Measurements from ENCODE around the gene TEX29.

TEX29 gene

GRCh38 chr13:111317571-111318345 is 2.7 kb upstream of the TEX29 start:
- intact Hi-C loops (cut with DNase I): no loop called here
- DNase-seq: peak in 1 of 10 donors; percentile 67

- intact Hi-C loops (cut with DNase I): no loop called here
- DNase-seq: peak in 1 of 10 donors; percentile 90
Observed at GRCh38 chr13:111318386-111318785, 2.1 kb upstream of the TEX29 start.

- intact Hi-C loops (cut with DNase I): no loop called here
- peak in 1 of 10 donors; percentile 28 for DNase-seq
Observed at GRCh38 chr13:111319521-111319920, 921 bp upstream of the TEX29 start.

- DNase-seq: peak in 1 of 10 donors; percentile 82
- intact Hi-C loops (cut with DNase I): no loop called here
Observed at GRCh38 chr13:111322001-111322915, 1.8 kb downstream of the TEX29 start.

GRCh38 chr13:111322916-111323331 is 2.5 kb downstream of the TEX29 start:
- DNase-seq: peak in 1 of 10 donors; percentile 74
- intact Hi-C loops (cut with DNase I): no loop called here

GRCh38 chr13:111323549-111323948 is 3.1 kb downstream of the TEX29 start:
- peak in 1 of 10 donors; percentile 67 for DNase-seq
- intact Hi-C loops (cut with DNase I): no loop called here

GRCh38 chr13:111323950-111324651 is 3.7 kb downstream of the TEX29 start:
- DNase-seq: peak in 2 of 10 donors; percentile 65 to 67
- intact Hi-C loops (cut with DNase I): no loop called here

- peak in 1 of 10 donors; percentile 83 for DNase-seq
- intact Hi-C loops (cut with DNase I): no loop called here
Observed at GRCh38 chr13:111324736-111325135, 4.3 kb downstream of the TEX29 start.

GRCh38 chr13:111325146-111325890 is 4.9 kb downstream of the TEX29 start:
- intact Hi-C loops (cut with DNase I): no loop called here
- DNase-seq: peak in 2 of 10 donors; percentile 81

- intact Hi-C loops (cut with DNase I): no loop called here
- DNase-seq: peak in 2 of 10 donors; percentile 74 to 75
Observed at GRCh38 chr13:111325941-111326620, 5.6 kb downstream of the TEX29 start.

GRCh38 chr13:111326621-111326965 is 6.2 kb downstream of the TEX29 start:
- DNase-seq: peak in 8 of 10 donors; percentile 36 to 94 (median 68)
- intact Hi-C loops (cut with DNase I): no loop called here

- intact Hi-C loops (cut with DNase I): no loop called here
- DNase-seq: peak in 2 of 10 donors; percentile 77
Observed at GRCh38 chr13:111326981-111327642, 6.7 kb downstream of the TEX29 start.

GRCh38 chr13:111327730-111328573 is 7.5 kb downstream of the TEX29 start:
- intact Hi-C loops (cut with DNase I): no loop called here
- DNase-seq: peak in 2 of 10 donors; percentile 35 to 75

- DNase-seq: no peak
- intact Hi-C loops (cut with DNase I): no loop called here
Observed at GRCh38 chr13:111328574-111329410, 8.3 kb downstream of the TEX29 start.

- intact Hi-C loops (cut with DNase I): no loop called here
- no peak for DNase-seq
Observed at GRCh38 chr13:111329641-111330040, 9.2 kb downstream of the TEX29 start.

GRCh38 chr13:111330066-111330610 is 9.7 kb downstream of the TEX29 start:
- intact Hi-C loops (cut with DNase I): no loop called here
- no peak for DNase-seq

GRCh38 chr13:111335298-111335697 is 14.9 kb downstream of the TEX29 start:
- peak in 1 of 10 donors; percentile 80 for DNase-seq
- intact Hi-C loops (cut with DNase I): no loop called here

All from posterior cingulate gyrus (tissue), 11 donors.